ENCODE measurements around the gene NAPB.

Gene NAPB

GRCh38 chr20:23403751-23404150 lies 17.5 kb downstream of the NAPB start:
- no peak for DNase-seq

- DNase-seq: no peak
Measured at GRCh38 chr20:23401051-23401450, 20.2 kb downstream of the NAPB start.

GRCh38 chr20:23399568-23400241 lies 21.6 kb downstream of the NAPB start:
- DNase-seq: peak in 1 of 2 experiments; percentile 5

- DNase-seq: peak; percentile 24 to 30
Measured at GRCh38 chr20:23397961-23398360, 23.3 kb downstream of the NAPB start.

GRCh38 chr20:23396950-23397627 lies 24.2 kb downstream of the NAPB start:
- no peak for DNase-seq

GRCh38 chr20:23393996-23394775 lies 27.1 kb downstream of the NAPB start:
- DNase-seq: no peak

GRCh38 chr20:23391707-23392310 lies 29.5 kb downstream of the NAPB start:
- no peak for DNase-seq

GRCh38 chr20:23390091-23390774 lies 31.1 kb downstream of the NAPB start:
- DNase-seq: no peak

GRCh38 chr20:23387118-23387443 lies 34.2 kb downstream of the NAPB start:
- no peak for DNase-seq

GRCh38 chr20:23386304-23387117 lies 34.8 kb downstream of the NAPB start:
- DNase-seq: no peak

GRCh38 chr20:23381876-23382275 lies 39.4 kb downstream of the NAPB start:
- no peak for DNase-seq

GRCh38 chr20:23379772-23380171 lies 41.5 kb downstream of the NAPB start:
- DNase-seq: no peak

- no peak for DNase-seq
Measured at GRCh38 chr20:23375827-23376226, 45.5 kb downstream of the NAPB start.

GRCh38 chr20:23374441-23374840 lies 46.8 kb downstream of the NAPB start:
- DNase-seq: no peak

GRCh38 chr20:23371496-23371895 lies 49.8 kb downstream of the NAPB start:
- DNase-seq: no peak

GRCh38 chr20:23370873-23371272 lies 50.4 kb downstream of the NAPB start:
- DNase-seq: no peak

- no peak for DNase-seq
Measured at GRCh38 chr20:23370274-23370673, 51.0 kb downstream of the NAPB start.

- no peak for DNase-seq
Measured at GRCh38 chr20:23369072-23369823, 52.0 kb downstream of the NAPB start.

GRCh38 chr20:23368316-23369071 lies 52.8 kb downstream of the NAPB start:
- DNase-seq: no peak

- DNase-seq: no peak
Measured at GRCh38 chr20:23367770-23368169, 53.5 kb downstream of the NAPB start.

- DNase-seq: peak; percentile 57
Measured at GRCh38 chr20:23366384-23366783, 54.9 kb downstream of the NAPB start.

Data from AML-193 (cell line).